ENCODE results near the gene VAMP4. TPM values are rescaled to one million over a fixed set of nuclear protein-coding genes. Genes with fewer than 3 reads are reported as not detected.

VAMP4 gene
- polyA plus RNA-seq, 1 donor from 2014 or later = 28.0 TPM

- Histone ChIP-seq H2AFZ (ENCODE audit: low read depth, low read length) (no peak overlapping the region), H3K9ac (ENCODE audit: low read length) (no peak overlapping the region), H3K4me2 (ENCODE audit: low read length) (no peak overlapping the region), H3K9me3 (ENCODE audit: low read length) (no peaks in the 10 kb centered on the region), H3F3A (ENCODE audit: insufficient read depth, low read length, poor library complexity, severe bottlenecking) (no peaks in the 10 kb centered on the region), H3K9me2 (ENCODE audit: insufficient read depth, low read length) (no peaks in the 10 kb centered on the region), H4K20me1 (ENCODE audit: insufficient read depth) (no peaks in the 10 kb centered on the region), H3K36me3 (ENCODE audit: insufficient read depth, low read length) (no peaks in the 10 kb centered on the region), H3K79me2 (replicated peaks; ENCODE audit: insufficient read depth, low read length) (no peaks in the 10 kb centered on the region), H3K27me3 (ENCODE audit: insufficient read depth, low read depth, low read length) (no peaks in the 10 kb centered on the region), H3K4me3 (ENCODE audit: low read length) (no peak overlapping the region), H3K27ac (ENCODE audit: low read length) (no peak overlapping the region)
- TF ChIP-seq REST (IDR thresholded peaks at IDR 0.05; ENCODE audit: borderline replicate concordance) (no peak), SMC3 (conservative IDR thresholded peaks at IDR 0.05; ENCODE audit: poor library complexity) (no peak), TAF1 (IDR thresholded peaks at IDR 0.05; ENCODE audit: low read depth) (no peak), CTCF (IDR thresholded peaks at IDR 0.05; ENCODE audit: poor library complexity, severe bottlenecking) (no peak), MXI1 (conservative IDR thresholded peaks at IDR 0.05; ENCODE audit: poor library complexity, severe bottlenecking) (no peak), RAD21 (conservative IDR thresholded peaks at IDR 0.05) (no peak), POLR2AphosphoS5 (IDR thresholded peaks at IDR 0.05) (no peak), EP300 (conservative IDR thresholded peaks at IDR 0.05; ENCODE audit: poor library complexity, severe bottlenecking) (no peak), EZH2 (IDR thresholded peaks at IDR 0.05; ENCODE audit: borderline replicate concordance, insufficient read depth, low read length, poor library complexity, severe bottlenecking) (no peak)
Observed at GRCh38 chr1:171751221-171751620, 9.4 kb upstream of the VAMP4 start.

GRCh38 chr1:171748651-171749050 is 6.8 kb upstream of the VAMP4 start:
- Histone ChIP-seq H3K27me3 (ENCODE audit: insufficient read depth, low read depth, low read length) (no peaks in the 10 kb centered on the region), H3K36me3 (ENCODE audit: insufficient read depth, low read length) (no peaks in the 10 kb centered on the region), H3K9ac (ENCODE audit: low read length) (no peak overlapping the region), H3K4me2 (ENCODE audit: low read length) (no peak overlapping the region), H4K20me1 (ENCODE audit: insufficient read depth) (no peaks in the 10 kb centered on the region), H2AFZ (ENCODE audit: low read depth, low read length) (no peak overlapping the region), H3F3A (ENCODE audit: insufficient read depth, low read length, poor library complexity, severe bottlenecking) (no peaks in the 10 kb centered on the region), H3K79me2 (replicated peaks; ENCODE audit: insufficient read depth, low read length) (no peaks in the 10 kb centered on the region), H3K4me3 (ENCODE audit: low read length) (no peak overlapping the region), H3K9me2 (ENCODE audit: insufficient read depth, low read length) (no peaks in the 10 kb centered on the region), H3K27ac (ENCODE audit: low read length) (no peak overlapping the region), H3K9me3 (ENCODE audit: low read length) (no peaks in the 10 kb centered on the region)
- TF ChIP-seq EZH2 (IDR thresholded peaks at IDR 0.05; ENCODE audit: borderline replicate concordance, insufficient read depth, low read length, poor library complexity, severe bottlenecking) (no peak), TAF1 (IDR thresholded peaks at IDR 0.05; ENCODE audit: low read depth) (no peak), POLR2AphosphoS5 (IDR thresholded peaks at IDR 0.05) (no peak), CTCF (IDR thresholded peaks at IDR 0.05; ENCODE audit: poor library complexity, severe bottlenecking) (no peak), RAD21 (conservative IDR thresholded peaks at IDR 0.05) (no peak), REST (IDR thresholded peaks at IDR 0.05; ENCODE audit: borderline replicate concordance) (no peak), EP300 (conservative IDR thresholded peaks at IDR 0.05; ENCODE audit: poor library complexity, severe bottlenecking) (no peak)
